Neural cell (in vitro differentiated cells): ENCODE results near the gene CTSF. TPM values are rescaled to one million over a fixed set of nuclear protein-coding genes. Genes with fewer than 3 reads are reported as not detected.

Source experiments
- H2AFZ ChIP-seq: fragments of 200-600, 300-800 bp; sonication (generic), shearing (Covaris generic); 2 replicates; pipeline ENCODE4 v1.6.0; 2014; ENCODE audit warnings: low read depth, mild to moderate bottlenecking, antibody characterized with exemption, low read length, moderate library complexity
- H3F3A ChIP-seq: fragments of 200-600 bp; shearing (Covaris generic); 2 replicates; pipeline ENCODE4 v1.6.1; 2016; ENCODE audit warnings: mild to moderate bottlenecking, moderate library complexity, mixed read lengths, antibody characterized with exemption, low read length; ENCODE audit not compliant: insufficient read depth, poor library complexity, severe bottlenecking
- H3K27ac ChIP-seq: fragments of 200-600, 300-800 bp; sonication (generic), shearing (Covaris generic); 2 replicates; pipeline ENCODE4 v1.5.1; 2014; ENCODE audit warnings: mild to moderate bottlenecking, low read length, moderate library complexity
- H3K27me3 ChIP-seq: fragments of 300-800, 200-600 bp; sonication (generic), shearing (Covaris generic); 2 replicates; pipeline ENCODE4 v1.6.0; 2014; ENCODE audit warnings: mild to moderate bottlenecking, low read depth, low read length, moderate library complexity; ENCODE audit not compliant: insufficient read depth
- H3K36me3 ChIP-seq: fragments of 300-800, 200-600 bp; sonication (generic), shearing (Covaris generic); 2 replicates; pipeline ENCODE4 v1.5.1; 2014; ENCODE audit warnings: mild to moderate bottlenecking, antibody characterized with exemption, low read length, moderate library complexity; ENCODE audit not compliant: insufficient read depth
- H3K4me2 ChIP-seq: fragments of 300-800, 200-600 bp; sonication (generic), shearing (Covaris generic); 2 replicates; pipeline ENCODE4 v1.6.0; 2014; ENCODE audit warnings: mild to moderate bottlenecking, low read length
- H3K4me3 ChIP-seq: fragments of 300-800, 200-600 bp; sonication (generic), shearing (Covaris generic); 2 replicates; pipeline ENCODE4 v1.5.1; 2014; ENCODE audit warnings: mild to moderate bottlenecking, low read length, moderate library complexity
- H3K79me2 ChIP-seq: fragments of 200-600 bp; shearing (Covaris generic); replicated peaks from 2 replicates; pipeline ENCODE4 v1.6.0; 2014; ENCODE audit warnings: mild to moderate bottlenecking, low read length, moderate library complexity; ENCODE audit not compliant: insufficient read depth
- H3K9ac ChIP-seq: fragments of 300-800, 200-600 bp; sonication (generic), shearing (Covaris generic); 2 replicates; pipeline ENCODE4 v1.6.1; 2016; ENCODE audit warnings: mild to moderate bottlenecking, low read length, mixed read lengths
- H3K9me2 ChIP-seq: fragments of 200-600 bp; shearing (Covaris generic); 2 replicates; pipeline ENCODE4 v1.6.1; 2016; ENCODE audit warnings: mild to moderate bottlenecking, low read length, mixed read lengths; ENCODE audit not compliant: insufficient read depth
- H3K9me3 ChIP-seq: fragments of 200-600, 300-800 bp; sonication (generic), shearing (Covaris generic); 2 replicates; pipeline ENCODE4 v1.6.1; 2016; ENCODE audit warnings: mild to moderate bottlenecking, mixed run types, low read length, moderate library complexity, mixed read lengths
- H4K20me1 ChIP-seq: fragments of 200-600 bp; shearing (Covaris generic); 2 replicates; pipeline ENCODE4 v1.6.1; 2016; ENCODE audit warnings: mild to moderate bottlenecking, mixed run types; ENCODE audit not compliant: insufficient read depth
- CTCF ChIP-seq: fragments of 450-650 bp; IDR thresholded peaks from 2 replicates; pipeline ENCODE4 v1.5.1; 2014; ENCODE audit warnings: antibody characterized with exemption, mild to moderate bottlenecking, moderate library complexity; ENCODE audit not compliant: poor library complexity, severe bottlenecking
- EP300 ChIP-seq: fragments of 450-650 bp; conservative IDR thresholded peaks from 2 replicates; pipeline ENCODE4 v1.6.1; 2014; ENCODE audit warnings: antibody characterized with exemption, mild to moderate bottlenecking, moderate library complexity; ENCODE audit not compliant: poor library complexity, severe bottlenecking
- EZH2 ChIP-seq: fragments of 200-600, 300-800 bp; shearing (Covaris generic), sonication (generic); IDR thresholded peaks from 2 replicates; pipeline ENCODE4 v1.6.1; 2014; ENCODE audit warnings: antibody characterized with exemption, low read length, borderline replicate concordance, mild to moderate bottlenecking; ENCODE audit not compliant: insufficient read depth, poor library complexity, severe bottlenecking
- MXI1 ChIP-seq: fragments of 450-650 bp; conservative IDR thresholded peaks from 2 replicates; pipeline ENCODE4 v1.6.1; 2014; ENCODE audit warnings: antibody characterized with exemption, mild to moderate bottlenecking; ENCODE audit not compliant: poor library complexity, severe bottlenecking
- POLR2AphosphoS5 ChIP-seq: IDR thresholded peaks from 2 replicates; pipeline ENCODE4 v1.6.1; 2012
- RAD21 ChIP-seq: fragments of 450-650 bp; conservative IDR thresholded peaks from 2 replicates; pipeline ENCODE4 v1.6.1; 2014; ENCODE audit warnings: antibody characterized with exemption, mild to moderate bottlenecking, moderate library complexity
- REST ChIP-seq: IDR thresholded peaks from 2 replicates; pipeline ENCODE4 v1.6.1; 2012; ENCODE audit warnings: borderline replicate concordance
- SMC3 ChIP-seq: fragments of 450-650 bp; conservative IDR thresholded peaks from 2 replicates; pipeline ENCODE4 v1.6.1; 2014; ENCODE audit warnings: antibody characterized with exemption, mild to moderate bottlenecking, moderate library complexity; ENCODE audit not compliant: poor library complexity
- TAF1 ChIP-seq: IDR thresholded peaks from 2 replicates; pipeline ENCODE4 v1.6.1; 2012; ENCODE audit warnings: low read depth
- polyA plus RNA-seq: library from polyadenylated mRNA; depleted of rRNA; stranded (reverse); fragments of >200 nt; gene quantifications from 2 replicates; pipeline ENCODE4 v1.2.3, GENCODE V29; 2014

Gene CTSF
- polyA plus RNA-seq, 1 donor from 2014 or later, result 2.7 TPM

- no peak overlapping the region for H3K4me2 ChIP-seq
- H3K79me2 ChIP-seq, result peaks cover 4% of the 10 kb centered on the region
- no peaks in the 10 kb centered on the region for H3K36me3 ChIP-seq
- H3K9me2 ChIP-seq, result no peaks in the 10 kb centered on the region
- no peak for TF ChIP-seq RAD21
- no peak for TF ChIP-seq CTCF
- no peak for TF ChIP-seq EZH2
- no peak for TF ChIP-seq POLR2AphosphoS5
- no peak for TF ChIP-seq TAF1
- no peak for TF ChIP-seq REST
- no peak for TF ChIP-seq MXI1
- no peak for TF ChIP-seq SMC3
- no peak for TF ChIP-seq EP300
- no peak overlapping the region for H2AFZ ChIP-seq
- H3K4me3 ChIP-seq, result no peak overlapping the region
- H3K27me3 ChIP-seq, result no peaks in the 10 kb centered on the region
- H3K9ac ChIP-seq, result no peak overlapping the region
- H3K27ac ChIP-seq, result no peak overlapping the region
- H3F3A ChIP-seq, result no peaks in the 10 kb centered on the region
- peaks cover 6% of the 10 kb centered on the region for H4K20me1 ChIP-seq
- H3K9me3 ChIP-seq, result no peaks in the 10 kb centered on the region
Measured at GRCh38 chr11:66612458-66612857, 44.1 kb upstream of the CTSF start.

GRCh38 chr11:66609721-66610617, 41.6 kb upstream of the CTSF start:
- H3F3A ChIP-seq, result no peaks in the 10 kb centered on the region
- no peaks in the 10 kb centered on the region for H3K9me2 ChIP-seq
- no peaks in the 10 kb centered on the region for H4K20me1 ChIP-seq
- no peak overlapping the region for H3K4me2 ChIP-seq
- no peak overlapping the region for H3K9ac ChIP-seq
- TF ChIP-seq REST, result no peak
- TF ChIP-seq RAD21, result no peak
- no peak for TF ChIP-seq EZH2
- no peak for TF ChIP-seq POLR2AphosphoS5
- no peak for TF ChIP-seq SMC3
- TF ChIP-seq CTCF, result no peak
- no peak for TF ChIP-seq MXI1
- no peak for TF ChIP-seq TAF1
- no peak for TF ChIP-seq EP300
- no peak overlapping the region for H3K4me3 ChIP-seq
- no peak overlapping the region for H2AFZ ChIP-seq
- H3K27ac ChIP-seq, result no peak overlapping the region
- no peaks in the 10 kb centered on the region for H3K36me3 ChIP-seq
- H3K27me3 ChIP-seq, result no peaks in the 10 kb centered on the region
- H3K9me3 ChIP-seq, result no peaks in the 10 kb centered on the region
- no peaks in the 10 kb centered on the region for H3K79me2 ChIP-seq
